Lung (tissue), 12 donors: ENCODE data around the gene FAM3A. TPM values are rescaled to one million over a fixed set of nuclear protein-coding genes. Genes with fewer than 3 reads are reported as not detected.
A peak's percentile ranks its signal among the peaks of the same experiment; 100 is the strongest.

Source experiments
- ATAC-seq: fragments of 200-7000 bp; cut with Tn5 transposase; one replicate; pipeline ENCODE4 v1.9.1; 2020; ENCODE audit warnings: moderate number of reproducible peaks; ENCODE audit not compliant: insufficient read depth, low FRiP score
- DNase-seq, 3 donors: peaks; one replicate each; pipeline ENCODE4 v3.0.0-alpha.2; 2013 to 2017
- H3K27ac ChIP-seq, 2 donors: one replicate each; pipeline ENCODE4 v1.5.1; 2013; ENCODE audit warnings: mild to moderate bottlenecking in 2 of 2, moderate library complexity in 2 of 2, control low read depth in 1 of 2, inconsistent platforms in 1 of 2, low read depth in 1 of 2, low read length in 1 of 2
- H3K27me3 ChIP-seq, 3 donors: one replicate each; pipeline ENCODE4 v1.5.1; 2013; ENCODE audit warnings: low read length in 2 of 3; ENCODE audit not compliant: control insufficient read depth in 3 of 3, insufficient read depth in 3 of 3
- H3K36me3 ChIP-seq, 4 donors: one replicate each; pipeline ENCODE4 v1.5.1; 2013; ENCODE audit warnings: low read length in 4 of 4, mild to moderate bottlenecking in 1 of 4, moderate library complexity in 1 of 4; ENCODE audit not compliant: control insufficient read depth in 4 of 4, insufficient read depth in 4 of 4
- H3K4me1 ChIP-seq, 5 donors: one replicate each; pipeline ENCODE4 v1.5.1; 2013; ENCODE audit warnings: low read length in 5 of 5, mild to moderate bottlenecking in 2 of 5, moderate library complexity in 1 of 5; ENCODE audit not compliant: control insufficient read depth in 5 of 5, insufficient read depth in 5 of 5
- H3K4me3 ChIP-seq: one replicate; pipeline ENCODE4 v1.5.1; 2013; ENCODE audit warnings: mild to moderate bottlenecking, control low read depth, moderate library complexity
- H3K9ac ChIP-seq, 2 donors: one replicate each; pipeline ENCODE4 v1.5.1; 2013; ENCODE audit warnings: low read length in 2 of 2, control low read depth in 1 of 2; ENCODE audit not compliant: insufficient read depth in 1 of 2
- H3K9me3 ChIP-seq, 4 donors: one replicate each; pipeline ENCODE4 v1.5.1; 2013; ENCODE audit warnings: low read length in 3 of 4, mild to moderate bottlenecking in 1 of 4, moderate library complexity in 1 of 4; ENCODE audit not compliant: control insufficient read depth in 4 of 4, insufficient read depth in 3 of 4
- CTCF ChIP-seq: IDR thresholded peaks from 2 replicates; pipeline ENCODE4 v1.5.1; 2012; ENCODE audit warnings: mild to moderate bottlenecking; ENCODE audit errors: control extremely low read depth, extremely low read depth
- WGBS, 2 donors: extraction: QIAGEN DNeasy Blood & Tissue Kit; methylation state at CpG; one replicate each; pipeline ENCODE4 v1.1.7; 2013; 5-methylcytosine and 5-hydroxymethylcytosine counted together
- polyA plus RNA-seq, 2 donors: library from polyadenylated mRNA; stranded (reverse); fragments of 200-250 nt; gene quantifications; one replicate each; pipeline ENCODE4 v1.2.1, GENCODE V29; 2013
- total RNA-seq, 2 donors: library from RNA; depleted of rRNA in 1 of 2; stranded (reverse); fragments of >200 nt in 1 of 2; gene quantifications; one replicate each; pipeline ENCODE4 v1.2.1, GENCODE V29; 2014 to 2021
- donor health status: control.
- donor health status: control.
- donor health status: Bipolar disorder and iron deficiency.
- donor health status: healthy.
- donor health status: DM: yes; HTN: yes; CAD: no.

The FAM3A gene
- total and polyA plus RNA-seq, 4 donors = 21.5 to 61.2 (median 46.2) TPM

- TF ChIP-seq CTCF = no peak
- Histone ChIP-seq H3K27ac (peak within 1 kb of the TSS; percentile 92 to 93), H3K4me1 (peaks cover 0 to 15% (median 3%) of the 10 kb centered on the region in 5 donors), H3K36me3 (peaks cover 0 to 2% (median 0%) of the 10 kb centered on the region in 4 donors), H3K27me3 (no peaks in the 10 kb centered on the region), H3K9ac (peak within 1 kb of the TSS in 1 of 2 donors; percentile 72), H3K9me3 (peaks cover 0 to 7% (median 0%) of the 10 kb centered on the region in 4 donors), H3K4me3 (peak within 1 kb of the TSS; percentile 79)
- WGBS, 2 donors = 3 to 35% methylated on average over 28 to 92 of the region's 92 CpGs
- peak; percentile 73 to 84 (median 74) for DNase-seq
- peak; percentile 78 for ATAC-seq
Observed at GRCh38 chrX:154546354-154547244, 30.6 kb upstream of the FAM3A start, which contains the start of gene G6PD. TSS of gene G6PD (minus strand) at chrX:154546846. CDS start at chrX:154546155, 691 bp downstream.

- no peak overlapping the region for H3K9ac ChIP-seq
- DNase-seq (no peak), ATAC-seq (no peak)
- H3K9me3 ChIP-seq = peaks cover 0 to 7% (median 0%) of the 10 kb centered on the region in 4 donors
- peak overlapping the region; percentile 32 for H3K4me3 ChIP-seq
- 90 to 93% methylated on average over 15 to 17 of the region's 17 CpGs for WGBS, 2 donors
- no peak for TF ChIP-seq CTCF
- no peaks in the 10 kb centered on the region for H3K27me3 ChIP-seq
- peaks cover 0 to 15% (median 4%) of the 10 kb centered on the region in 5 donors for H3K4me1 ChIP-seq
- peak overlapping the region in 1 of 2 donors; percentile 74 for H3K27ac ChIP-seq
- H3K36me3 ChIP-seq = peaks cover 0 to 2% (median 0%) of the 10 kb centered on the region in 4 donors
Observed at GRCh38 chrX:154545673-154546274, 29.7 kb upstream of the FAM3A start.

- Histone ChIP-seq H3K9ac (no peak overlapping the region), H3K36me3 (peaks cover 0 to 2% (median 0%) of the 10 kb centered on the region in 4 donors), H3K9me3 (peaks cover 0 to 7% (median 0%) of the 10 kb centered on the region in 4 donors), H3K4me1 (peaks cover 0 to 9% (median 4%) of the 10 kb centered on the region in 5 donors), H3K4me3 (no peak overlapping the region), H3K27ac (peak overlapping the region in 1 of 2 donors; percentile 89), H3K27me3 (no peaks in the 10 kb centered on the region)
- ATAC-seq (no peak), DNase-seq (peak in 1 of 3 donors; percentile 9)
- no peak for TF ChIP-seq CTCF
- WGBS, 2 donors = 25 to 54% methylated on average over 18 to 20 of the region's 20 CpGs
Observed at GRCh38 chrX:154542723-154543424, 26.8 kb upstream of the FAM3A start.
